Measurements from ENCODE around the gene FLT3.
"Not testable (repeated sequence)": the region's sequence is repeated elsewhere in the genome, so short reads cannot be mapped to it uniquely, and the experiment has no call there.

The FLT3 gene

DNA sequence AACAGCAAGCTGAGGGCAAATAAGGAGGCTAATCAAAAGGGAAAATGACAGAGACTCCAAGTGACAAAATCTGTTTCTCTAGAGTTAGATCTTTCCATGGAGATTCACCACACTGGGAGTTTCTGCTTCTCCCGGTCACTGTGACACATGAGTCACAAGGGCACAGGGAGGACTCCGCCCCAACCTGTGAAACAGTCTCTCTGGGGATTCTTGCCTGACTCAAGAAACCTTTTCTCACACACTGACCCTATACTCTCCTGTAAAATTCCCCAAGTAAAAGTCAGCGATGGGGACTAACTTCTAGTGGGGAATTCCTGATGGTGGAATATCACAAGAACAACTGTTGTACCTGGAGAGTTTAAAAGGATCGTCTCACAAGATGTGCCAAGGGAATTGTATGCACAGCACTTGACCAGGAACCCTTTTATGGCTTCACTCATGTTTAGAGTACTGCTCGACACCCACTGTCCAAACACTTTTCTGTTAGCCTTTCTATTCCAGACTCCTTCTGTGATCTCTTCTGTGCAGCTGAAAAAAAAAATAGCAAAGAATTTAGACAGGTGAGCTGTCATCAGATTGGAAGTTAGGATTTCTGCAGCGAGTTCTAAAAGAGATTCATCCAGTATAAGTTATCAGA lies 65.1 kb downstream of the FLT3 start:
- DNase-seq (ENCODE audit: low read depth in 2 of 2) = peak in 1 of 2 donors; percentile 11
- TF ChIP-seq CTCF (IDR thresholded peaks at IDR 0.05; ENCODE audit: low read depth, low read length) = no peak
- H3K4me3 ChIP-seq (replicated peaks in 1 of 2; ENCODE audit: low read depth in 2 of 2, low read length in 2 of 2) = no peak overlapping the region

- no peak overlapping the region for H3K4me3 ChIP-seq (replicated peaks in 1 of 2; ENCODE audit: low read depth in 2 of 2, low read length in 2 of 2)
- DNase-seq (ENCODE audit: low read depth in 2 of 2) = no peak
- TF ChIP-seq CTCF (IDR thresholded peaks at IDR 0.05; ENCODE audit: low read depth, low read length) = no peak
These were observed 66.3 kb downstream of the FLT3 start for GRCh38 chr13:28033894-28034655.

DNA sequence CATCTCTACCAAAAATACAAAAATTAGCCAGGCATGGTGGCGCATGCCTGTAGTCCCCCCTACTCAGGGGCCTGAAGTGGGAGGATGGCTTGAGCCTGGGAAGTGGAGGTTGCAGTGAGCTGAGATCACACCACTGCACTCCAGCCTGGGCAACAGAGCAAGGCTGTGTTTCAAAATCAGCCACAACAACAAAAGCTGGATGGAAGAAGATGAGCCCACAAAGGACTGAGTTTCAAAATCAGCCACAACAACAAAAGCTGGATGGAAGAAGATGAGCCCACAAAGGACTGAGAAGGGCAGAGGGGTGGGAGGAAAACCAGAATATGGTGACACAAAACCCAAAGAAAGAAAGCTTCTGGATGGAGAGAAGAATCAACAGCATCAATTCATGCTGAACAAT lies 67.9 kb downstream of the FLT3 start:
- DNase-seq (ENCODE audit: low read depth in 2 of 2); H3K4me3 ChIP-seq (replicated peaks in 1 of 2; ENCODE audit: low read depth in 2 of 2, low read length in 2 of 2): not testable (repeated sequence)

- no peak for TF ChIP-seq CTCF (IDR thresholded peaks at IDR 0.05; ENCODE audit: low read depth, low read length)
- H3K4me3 ChIP-seq (replicated peaks in 1 of 2; ENCODE audit: low read depth in 2 of 2, low read length in 2 of 2) = no peak overlapping the region
- DNase-seq (ENCODE audit: low read depth in 2 of 2) = no peak
These were observed 68.5 kb downstream of the FLT3 start for GRCh38 chr13:28031896-28032288.

GRCh38 chr13:28031220-28031895 lies 69.0 kb downstream of the FLT3 start:
- TF ChIP-seq CTCF (IDR thresholded peaks at IDR 0.05; ENCODE audit: low read depth, low read length) = no peak
- DNase-seq (ENCODE audit: low read depth in 2 of 2) = no peak

GRCh38 chr13:28027607-28028364 lies 72.6 kb downstream of the FLT3 start:
- no peak overlapping the region for H3K4me3 ChIP-seq (replicated peaks in 1 of 2; ENCODE audit: low read depth in 2 of 2, low read length in 2 of 2)
- DNase-seq (ENCODE audit: low read depth in 2 of 2) = no peak
- no peak for TF ChIP-seq CTCF (IDR thresholded peaks at IDR 0.05; ENCODE audit: low read depth, low read length)

More at GRCh38 chr13:28031220-28031895, 69.0 kb downstream of the FLT3 start:
- H3K4me3 ChIP-seq (replicated peaks in 1 of 2; ENCODE audit: low read depth in 2 of 2, low read length in 2 of 2) = no peak overlapping the region

All from cardiac fibroblast (primary cell).